Endometrial microvascular endothelial cells (primary cell): ENCODE results near the gene GAL. TPM values are rescaled to one million over a fixed set of nuclear protein-coding genes. Genes with fewer than 3 reads are reported as not detected.

Experiments used
- total RNA-seq: library from RNA; depleted of rRNA; stranded (reverse); fragments of >200 nt; gene quantifications from one replicate; pipeline ENCODE4 v1.2.3, GENCODE V29; 2015; ENCODE audit errors: inconsistent ontology term

The GAL gene
- total RNA-seq, 1 donor from 2014 or later, result 4.0 TPM

Other genes with a start within 250 kb of the GAL start
- gene PPP6R3, start 223.8 kb upstream of the GAL start, total RNA-seq, result 101 TPM
- gene TESMIN, start 67.0 kb downstream of the GAL start, total RNA-seq, result 0.93 TPM
- gene CPT1A, start 157.4 kb downstream of the GAL start, total RNA-seq, result 78.5 TPM
- 50.6 TPM for gene MRPL21, start 219.3 kb downstream of the GAL start, total RNA-seq
- 40.2 TPM for gene IGHMBP2, start 219.3 kb downstream of the GAL start, total RNA-seq